Measurements from ENCODE around the gene ABCA6.

Gene ABCA6

GRCh38 chr17:69047368-69048263 lies 94.1 kb downstream of the ABCA6 start:
- H2BK120ac ChIP-seq (ENCODE audit: low read depth, low read length): no peak overlapping the region
- H3K4me2 ChIP-seq (ENCODE audit: insufficient read depth, low read length, poor library complexity, severe bottlenecking): no peak overlapping the region
- no peak overlapping the region for H3K9ac ChIP-seq (ENCODE audit: low read depth, low read length, poor library complexity)
- no peaks in the 10 kb centered on the region for H3K36me3 ChIP-seq (replicated peaks in 1 of 2; ENCODE audit: control insufficient read depth in 2 of 2, insufficient read depth in 2 of 2, low read length in 2 of 2)
- H2AFZ ChIP-seq (ENCODE audit: low read length): peak overlapping the region; percentile 69
- H3K23ac ChIP-seq (ENCODE audit: low read depth, low read length, poor library complexity): no peak overlapping the region
- no peak overlapping the region for H2AK5ac ChIP-seq (ENCODE audit: low read depth, low read length)
- peaks cover 0 to 2% of the 10 kb centered on the region in 2 donors for H3K9me3 ChIP-seq (replicated peaks in 1 of 2; ENCODE audit: control insufficient read depth in 2 of 2, insufficient read depth in 1 of 2, low read depth in 1 of 2, low read length in 2 of 2)
- no peak overlapping the region for H2BK15ac ChIP-seq (ENCODE audit: low read length)
- H3K18ac ChIP-seq (ENCODE audit: low read length): no peak overlapping the region
- no peaks in the 10 kb centered on the region for H3K79me1 ChIP-seq (ENCODE audit: low read depth, low read length)
- H3K4me1 ChIP-seq (ENCODE audit: control insufficient read depth in 2 of 2, insufficient read depth in 1 of 2, low read depth in 1 of 2, low read length in 2 of 2): peaks cover 0 to 3% of the 10 kb centered on the region in 2 donors
- no peak overlapping the region for H3K14ac ChIP-seq (ENCODE audit: low read length)
- H3K4ac ChIP-seq (ENCODE audit: low read length): no peak overlapping the region
- H3K27ac ChIP-seq (replicated peaks; ENCODE audit: low read length): no peak overlapping the region
- no peaks in the 10 kb centered on the region for H3K27me3 ChIP-seq (ENCODE audit: control insufficient read depth in 3 of 3, insufficient read depth in 3 of 3, low read depth in 1 of 3, low read length in 3 of 3)
- no peak for DNase-seq (ENCODE audit: low spot score)
- H2BK5ac ChIP-seq (ENCODE audit: low read length): no peak overlapping the region
- no peak overlapping the region for H3K4me3 ChIP-seq (ENCODE audit: low read length in 2 of 2)
- no peak overlapping the region for H2BK12ac ChIP-seq (ENCODE audit: low read length)
- WGBS, 2 donors (ENCODE audit: extremely low coverage in 2 of 2, insufficient read length in 2 of 2, insufficient replicate concordance in 1 of 2): no CpG with 5 or more reads among the region's 3 CpGs
- H4K8ac ChIP-seq (ENCODE audit: low read depth, low read length): no peak overlapping the region
- H4K91ac ChIP-seq (ENCODE audit: low read depth, low read length, poor library complexity): no peak overlapping the region

GRCh38 chr17:69046121-69046807 lies 95.4 kb downstream of the ABCA6 start:
- no peaks in the 10 kb centered on the region for H3K27me3 ChIP-seq (ENCODE audit: control insufficient read depth in 3 of 3, insufficient read depth in 3 of 3, low read depth in 1 of 3, low read length in 3 of 3)
- no peak overlapping the region for H4K91ac ChIP-seq (ENCODE audit: low read depth, low read length, poor library complexity)
- H3K79me1 ChIP-seq (ENCODE audit: low read depth, low read length): no peaks in the 10 kb centered on the region
- no CpG with 5 or more reads among the region's 4 CpGs for WGBS, 2 donors (ENCODE audit: extremely low coverage in 2 of 2, insufficient read length in 2 of 2, insufficient replicate concordance in 1 of 2)
- no peak for DNase-seq (ENCODE audit: low spot score)
- H3K4me2 ChIP-seq (ENCODE audit: insufficient read depth, low read length, poor library complexity, severe bottlenecking): no peak overlapping the region
- H4K8ac ChIP-seq (ENCODE audit: low read depth, low read length): no peak overlapping the region
- H3K4me1 ChIP-seq (ENCODE audit: control insufficient read depth in 2 of 2, insufficient read depth in 1 of 2, low read depth in 1 of 2, low read length in 2 of 2): peaks cover 0 to 3% of the 10 kb centered on the region in 2 donors
- no peak overlapping the region for H3K9ac ChIP-seq (ENCODE audit: low read depth, low read length, poor library complexity)
- no peak overlapping the region for H3K18ac ChIP-seq (ENCODE audit: low read length)
- H2BK12ac ChIP-seq (ENCODE audit: low read length): no peak overlapping the region
- no peak overlapping the region for H3K14ac ChIP-seq (ENCODE audit: low read length)
- no peak overlapping the region for H2BK5ac ChIP-seq (ENCODE audit: low read length)
- H3K4me3 ChIP-seq (ENCODE audit: low read length in 2 of 2): no peak overlapping the region
- H3K27ac ChIP-seq (replicated peaks; ENCODE audit: low read length): no peak overlapping the region
- no peak overlapping the region for H3K4ac ChIP-seq (ENCODE audit: low read length)
- H3K23ac ChIP-seq (ENCODE audit: low read depth, low read length, poor library complexity): no peak overlapping the region
- no peak overlapping the region for H2AK5ac ChIP-seq (ENCODE audit: low read depth, low read length)
- H3K36me3 ChIP-seq (replicated peaks in 1 of 2; ENCODE audit: control insufficient read depth in 2 of 2, insufficient read depth in 2 of 2, low read length in 2 of 2): no peaks in the 10 kb centered on the region
- H2AFZ ChIP-seq (ENCODE audit: low read length): no peak overlapping the region
- peaks cover 0 to 2% of the 10 kb centered on the region in 2 donors for H3K9me3 ChIP-seq (replicated peaks in 1 of 2; ENCODE audit: control insufficient read depth in 2 of 2, insufficient read depth in 1 of 2, low read depth in 1 of 2, low read length in 2 of 2)
- H2BK15ac ChIP-seq (ENCODE audit: low read length): no peak overlapping the region
- no peak overlapping the region for H2BK120ac ChIP-seq (ENCODE audit: low read depth, low read length)

GRCh38 chr17:69045646-69046045 lies 96.0 kb downstream of the ABCA6 start:
- no peak overlapping the region for H3K4me3 ChIP-seq (ENCODE audit: low read length in 2 of 2)
- no peak overlapping the region for H3K27ac ChIP-seq (replicated peaks; ENCODE audit: low read length)
- H3K23ac ChIP-seq (ENCODE audit: low read depth, low read length, poor library complexity): no peak overlapping the region
- no CpG with 5 or more reads among the region's 2 CpGs for WGBS, 2 donors (ENCODE audit: extremely low coverage in 2 of 2, insufficient read length in 2 of 2, insufficient replicate concordance in 1 of 2)
- H2BK12ac ChIP-seq (ENCODE audit: low read length): no peak overlapping the region
- no peak overlapping the region for H2BK5ac ChIP-seq (ENCODE audit: low read length)
- no peak overlapping the region for H3K4me2 ChIP-seq (ENCODE audit: insufficient read depth, low read length, poor library complexity, severe bottlenecking)
- H2BK15ac ChIP-seq (ENCODE audit: low read length): no peak overlapping the region
- DNase-seq (ENCODE audit: low spot score): no peak
- H2BK120ac ChIP-seq (ENCODE audit: low read depth, low read length): no peak overlapping the region
- no peak overlapping the region for H3K18ac ChIP-seq (ENCODE audit: low read length)
- no peak overlapping the region for H3K9ac ChIP-seq (ENCODE audit: low read depth, low read length, poor library complexity)
- no peaks in the 10 kb centered on the region for H3K36me3 ChIP-seq (replicated peaks in 1 of 2; ENCODE audit: control insufficient read depth in 2 of 2, insufficient read depth in 2 of 2, low read length in 2 of 2)
- H3K79me1 ChIP-seq (ENCODE audit: low read depth, low read length): no peaks in the 10 kb centered on the region
- H3K4ac ChIP-seq (ENCODE audit: low read length): no peak overlapping the region
- H2AFZ ChIP-seq (ENCODE audit: low read length): no peak overlapping the region
- no peaks in the 10 kb centered on the region for H3K27me3 ChIP-seq (ENCODE audit: control insufficient read depth in 3 of 3, insufficient read depth in 3 of 3, low read depth in 1 of 3, low read length in 3 of 3)
- no peak overlapping the region for H4K8ac ChIP-seq (ENCODE audit: low read depth, low read length)
- no peak overlapping the region for H2AK5ac ChIP-seq (ENCODE audit: low read depth, low read length)
- H3K4me1 ChIP-seq (ENCODE audit: control insufficient read depth in 2 of 2, insufficient read depth in 1 of 2, low read depth in 1 of 2, low read length in 2 of 2): peaks cover 0 to 3% of the 10 kb centered on the region in 2 donors
- H4K91ac ChIP-seq (ENCODE audit: low read depth, low read length, poor library complexity): no peak overlapping the region
- no peak overlapping the region for H3K14ac ChIP-seq (ENCODE audit: low read length)
- H3K9me3 ChIP-seq (replicated peaks in 1 of 2; ENCODE audit: control insufficient read depth in 2 of 2, insufficient read depth in 1 of 2, low read depth in 1 of 2, low read length in 2 of 2): peaks cover 0 to 2% of the 10 kb centered on the region in 2 donors

- peaks cover 0 to 2% of the 10 kb centered on the region in 2 donors for H3K9me3 ChIP-seq (replicated peaks in 1 of 2; ENCODE audit: control insufficient read depth in 2 of 2, insufficient read depth in 1 of 2, low read depth in 1 of 2, low read length in 2 of 2)
- H2BK5ac ChIP-seq (ENCODE audit: low read length): no peak overlapping the region
- no peak overlapping the region for H4K8ac ChIP-seq (ENCODE audit: low read depth, low read length)
- no peaks in the 10 kb centered on the region for H3K27me3 ChIP-seq (ENCODE audit: control insufficient read depth in 3 of 3, insufficient read depth in 3 of 3, low read depth in 1 of 3, low read length in 3 of 3)
- no peak overlapping the region for H3K4me3 ChIP-seq (ENCODE audit: low read length in 2 of 2)
- no peak overlapping the region for H2BK15ac ChIP-seq (ENCODE audit: low read length)
- no peak overlapping the region for H3K4ac ChIP-seq (ENCODE audit: low read length)
- no peak overlapping the region for H3K23ac ChIP-seq (ENCODE audit: low read depth, low read length, poor library complexity)
- no peak for DNase-seq (ENCODE audit: low spot score)
- no peak overlapping the region for H2AFZ ChIP-seq (ENCODE audit: low read length)
- H3K4me1 ChIP-seq (ENCODE audit: control insufficient read depth in 2 of 2, insufficient read depth in 1 of 2, low read depth in 1 of 2, low read length in 2 of 2): peaks cover 0 to 3% of the 10 kb centered on the region in 2 donors
- no peak overlapping the region for H2BK12ac ChIP-seq (ENCODE audit: low read length)
- H3K36me3 ChIP-seq (replicated peaks in 1 of 2; ENCODE audit: control insufficient read depth in 2 of 2, insufficient read depth in 2 of 2, low read length in 2 of 2): no peaks in the 10 kb centered on the region
- H3K27ac ChIP-seq (replicated peaks; ENCODE audit: low read length): no peak overlapping the region
- no peak overlapping the region for H3K14ac ChIP-seq (ENCODE audit: low read length)
- WGBS, 2 donors (ENCODE audit: extremely low coverage in 2 of 2, insufficient read length in 2 of 2, insufficient replicate concordance in 1 of 2): no CpG with 5 or more reads among the region's 2 CpGs
- H2AK5ac ChIP-seq (ENCODE audit: low read depth, low read length): no peak overlapping the region
- H4K91ac ChIP-seq (ENCODE audit: low read depth, low read length, poor library complexity): no peak overlapping the region
- H3K79me1 ChIP-seq (ENCODE audit: low read depth, low read length): no peaks in the 10 kb centered on the region
- H2BK120ac ChIP-seq (ENCODE audit: low read depth, low read length): no peak overlapping the region
- no peak overlapping the region for H3K4me2 ChIP-seq (ENCODE audit: insufficient read depth, low read length, poor library complexity, severe bottlenecking)
- no peak overlapping the region for H3K18ac ChIP-seq (ENCODE audit: low read length)
- no peak overlapping the region for H3K9ac ChIP-seq (ENCODE audit: low read depth, low read length, poor library complexity)
Measured at GRCh38 chr17:69044371-69044770, 97.3 kb downstream of the ABCA6 start.

All from neuronal stem cell (in vitro differentiated cells).